Measurements from ENCODE around the gene SPTBN2.

SPTBN2 gene

DNA sequence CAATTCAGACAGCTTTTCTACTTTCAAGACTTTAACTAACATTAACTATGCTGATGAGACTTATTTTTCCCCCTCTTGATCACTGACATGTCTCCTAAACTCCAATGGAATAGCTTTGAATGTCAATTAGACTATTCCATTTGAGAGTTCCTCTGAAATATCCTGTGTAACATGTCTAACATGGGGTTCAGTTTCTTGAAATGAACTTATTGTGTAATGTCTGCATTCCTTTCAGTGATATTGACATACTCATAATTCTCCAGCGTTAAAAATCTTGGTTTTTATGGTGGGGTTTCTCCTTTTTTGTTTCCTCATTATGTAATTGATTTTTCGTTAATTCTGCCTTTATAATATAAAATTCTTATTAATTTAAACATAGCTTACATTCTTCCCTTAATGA, 37.7 kb upstream of the SPTBN2 start:
- Histone ChIP-seq H3K27me3 (ENCODE audit: insufficient read depth, low read depth) (no peaks in the 10 kb centered on the region), H2AFZ (ENCODE audit: low read depth) (no peak overlapping the region), H3K9ac (no peak overlapping the region), H3K4me3 (IDR thresholded peaks at IDR 0.05; ENCODE audit: insufficient read depth, low read depth, low read length) (no peak overlapping the region), H3K36me3 (ENCODE audit: insufficient read depth) (no peaks in the 10 kb centered on the region), H3K27ac (no peak overlapping the region), H3K4me1 (ENCODE audit: low read depth, poor library complexity, severe bottlenecking) (no peaks in the 10 kb centered on the region), H4K20me1 (ENCODE audit: insufficient read depth) (no peaks in the 10 kb centered on the region), H3K79me2 (ENCODE audit: insufficient read depth, low read depth) (no peaks in the 10 kb centered on the region), H3K4me2 (no peak overlapping the region)
- TF ChIP-seq, protein P1, sequence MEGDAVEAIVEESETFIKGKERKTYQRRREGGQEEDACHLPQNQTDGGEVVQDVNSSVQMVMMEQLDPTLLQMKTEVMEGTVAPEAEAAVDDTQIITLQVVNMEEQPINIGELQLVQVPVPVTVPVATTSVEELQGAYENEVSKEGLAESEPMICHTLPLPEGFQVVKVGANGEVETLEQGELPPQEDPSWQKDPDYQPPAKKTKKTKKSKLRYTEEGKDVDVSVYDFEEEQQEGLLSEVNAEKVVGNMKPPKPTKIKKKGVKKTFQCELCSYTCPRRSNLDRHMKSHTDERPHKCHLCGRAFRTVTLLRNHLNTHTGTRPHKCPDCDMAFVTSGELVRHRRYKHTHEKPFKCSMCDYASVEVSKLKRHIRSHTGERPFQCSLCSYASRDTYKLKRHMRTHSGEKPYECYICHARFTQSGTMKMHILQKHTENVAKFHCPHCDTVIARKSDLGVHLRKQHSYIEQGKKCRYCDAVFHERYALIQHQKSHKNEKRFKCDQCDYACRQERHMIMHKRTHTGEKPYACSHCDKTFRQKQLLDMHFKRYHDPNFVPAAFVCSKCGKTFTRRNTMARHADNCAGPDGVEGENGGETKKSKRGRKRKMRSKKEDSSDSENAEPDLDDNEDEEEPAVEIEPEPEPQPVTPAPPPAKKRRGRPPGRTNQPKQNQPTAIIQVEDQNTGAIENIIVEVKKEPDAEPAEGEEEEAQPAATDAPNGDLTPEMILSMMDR (conservative IDR thresholded peaks at IDR 0.05; ENCODE audit: low read depth, low read length) = no peak

DNA sequence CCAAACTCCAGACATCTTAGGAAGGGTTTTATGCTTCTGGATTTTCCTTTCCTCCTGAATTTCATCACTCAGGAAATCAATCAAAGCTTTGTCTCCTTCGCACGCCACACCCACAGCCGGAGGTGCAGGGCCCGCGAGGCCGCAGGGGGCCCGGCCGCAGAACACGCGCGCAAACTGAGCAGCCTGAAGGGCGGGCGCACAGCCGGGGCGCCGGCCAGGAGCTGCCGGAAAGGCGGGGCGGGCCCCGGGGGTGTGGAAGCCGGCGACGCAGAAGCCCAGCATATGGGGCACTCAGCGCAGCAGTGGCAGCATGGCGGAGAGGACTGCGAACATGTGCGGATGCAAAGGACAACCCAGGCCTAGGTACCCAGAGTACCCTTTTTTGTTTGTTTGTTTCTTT, 33.1 kb upstream of the SPTBN2 start:
- Histone ChIP-seq H3K4me2 (no peak overlapping the region), H3K79me2 (ENCODE audit: insufficient read depth, low read depth) (no peaks in the 10 kb centered on the region)
- TF ChIP-seq, protein P1 (conservative IDR thresholded peaks at IDR 0.05; ENCODE audit: low read depth, low read length) = no peak

DNA sequence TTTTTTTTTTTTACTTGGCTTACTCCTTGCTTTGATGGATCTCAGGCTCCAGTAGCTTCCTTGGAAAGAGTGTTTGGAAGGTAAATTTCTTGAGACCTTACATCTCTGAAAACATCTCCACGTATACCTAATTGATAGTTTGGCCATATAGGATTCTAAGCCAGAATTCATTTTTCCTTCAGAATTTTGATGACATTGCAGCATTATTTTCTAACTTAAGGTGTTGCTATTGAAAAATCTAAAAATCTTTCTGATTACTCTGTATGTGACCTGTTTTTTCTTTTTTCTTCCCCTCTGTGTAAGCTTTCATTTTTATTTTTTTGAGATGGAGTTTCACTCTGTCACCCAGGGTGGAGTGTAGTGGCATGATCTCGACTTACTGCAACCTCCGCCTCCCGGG, 23.1 kb upstream of the SPTBN2 start:
- H3K27me3 ChIP-seq (ENCODE audit: insufficient read depth, low read depth) = no peaks in the 10 kb centered on the region
- no peaks in the 10 kb centered on the region for H4K20me1 ChIP-seq (ENCODE audit: insufficient read depth)
- H3K4me2 ChIP-seq = no peak overlapping the region
- H3K4me3 ChIP-seq (IDR thresholded peaks at IDR 0.05; ENCODE audit: insufficient read depth, low read depth, low read length) = no peak overlapping the region
- no peaks in the 10 kb centered on the region for H3K36me3 ChIP-seq (ENCODE audit: insufficient read depth)
- H2AFZ ChIP-seq (ENCODE audit: low read depth) = no peak overlapping the region
- no peak overlapping the region for H3K27ac ChIP-seq
- H3K4me1 ChIP-seq (ENCODE audit: low read depth, poor library complexity, severe bottlenecking) = no peaks in the 10 kb centered on the region
- H3K79me2 ChIP-seq (ENCODE audit: insufficient read depth, low read depth) = no peaks in the 10 kb centered on the region
- no peak overlapping the region for H3K9ac ChIP-seq
- TF ChIP-seq, protein P1 (conservative IDR thresholded peaks at IDR 0.05; ENCODE audit: low read depth, low read length) = no peak

More for the DNA sequence above, 33.1 kb upstream of the SPTBN2 start:
- no peak overlapping the region for H3K27ac ChIP-seq
- no peaks in the 10 kb centered on the region for H4K20me1 ChIP-seq (ENCODE audit: insufficient read depth)
- no peaks in the 10 kb centered on the region for H3K4me1 ChIP-seq (ENCODE audit: low read depth, poor library complexity, severe bottlenecking)
- no peak overlapping the region for H3K9ac ChIP-seq
- H3K36me3 ChIP-seq (ENCODE audit: insufficient read depth) = no peaks in the 10 kb centered on the region
- H3K27me3 ChIP-seq (ENCODE audit: insufficient read depth, low read depth) = no peaks in the 10 kb centered on the region
- no peak overlapping the region for H2AFZ ChIP-seq (ENCODE audit: low read depth)
- no peak overlapping the region for H3K4me3 ChIP-seq (IDR thresholded peaks at IDR 0.05; ENCODE audit: insufficient read depth, low read depth, low read length)

DNA sequence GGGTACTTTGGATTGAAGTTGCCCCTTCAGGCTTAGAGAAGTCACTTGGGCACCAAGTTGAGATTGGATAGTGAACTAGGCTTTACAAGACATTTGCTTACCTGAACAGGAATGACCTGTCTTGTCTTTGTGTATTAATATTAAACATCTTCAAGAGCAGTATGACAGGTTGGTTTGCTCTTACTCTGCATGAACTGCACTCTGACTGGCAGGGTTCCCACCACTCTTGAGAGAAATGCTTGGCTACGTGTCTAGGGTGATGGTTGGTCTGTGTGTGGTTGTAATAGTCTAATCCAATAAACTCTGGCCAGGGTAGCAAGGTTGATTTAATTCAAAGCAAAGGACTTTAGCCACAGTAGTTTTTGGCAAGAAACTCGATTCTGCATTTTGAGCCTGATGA, 20.1 kb upstream of the SPTBN2 start:
- Histone ChIP-seq H3K4me2 (no peak overlapping the region), H3K4me3 (IDR thresholded peaks at IDR 0.05; ENCODE audit: insufficient read depth, low read depth, low read length) (no peak overlapping the region), H3K36me3 (ENCODE audit: insufficient read depth) (no peaks in the 10 kb centered on the region), H3K9ac (no peak overlapping the region), H3K4me1 (ENCODE audit: low read depth, poor library complexity, severe bottlenecking) (peaks cover 8% of the 10 kb centered on the region), H3K27me3 (ENCODE audit: insufficient read depth, low read depth) (no peaks in the 10 kb centered on the region), H3K27ac (no peak overlapping the region), H4K20me1 (ENCODE audit: insufficient read depth) (no peaks in the 10 kb centered on the region), H2AFZ (ENCODE audit: low read depth) (no peak overlapping the region), H3K79me2 (ENCODE audit: insufficient read depth, low read depth) (no peaks in the 10 kb centered on the region)
- TF ChIP-seq, protein P1 (conservative IDR thresholded peaks at IDR 0.05; ENCODE audit: low read depth, low read length) = no peak
